SK-N-SH (cell line): ENCODE data around the gene ATXN10.

ENCODE experiments used
- CHD2 ChIP-seq: fragments of 150-350 bp; IDR thresholded peaks from 2 replicates; pipeline ENCODE4 v1.6.1; 2018; ENCODE audit warnings: low read length; ENCODE audit not compliant: partially characterized antibody
- EP300 ChIP-seq, 2 experiments: IDR thresholded peaks; 2 replicates each; pipeline versions ENCODE4 v1.4.0 to v1.6.1; 2012; ENCODE audit warnings: borderline replicate concordance in 1 of 2, low read depth in 1 of 2, low read length in 1 of 2
- FOXJ3 ChIP-seq: sonication (generic); formaldehyde crosslinking; IDR thresholded peaks from 2 replicates; pipeline ENCODE4 v1.5.1; 2020; ENCODE audit warnings: mild to moderate bottlenecking, missing genetic modification reagents
- MXI1 ChIP-seq: IDR thresholded peaks from 2 replicates; pipeline ENCODE4 v1.6.1; 2012; ENCODE audit warnings: mild to moderate bottlenecking, low read depth, low read length, improper control_type of control experiment
- POLR2AphosphoS5 ChIP-seq: IDR thresholded peaks from 2 replicates; pipeline ENCODE4 v1.6.1; 2012; ENCODE audit warnings: low read depth, low read length
- RFX5 ChIP-seq: IDR thresholded peaks from 2 replicates; pipeline ENCODE4 v1.6.1; 2012; ENCODE audit warnings: mild to moderate bottlenecking, improper control_type of control experiment, low read length
- SIN3A ChIP-seq: IDR thresholded peaks from 2 replicates; pipeline ENCODE4 v1.6.1; 2012; ENCODE audit warnings: low read depth, mild to moderate bottlenecking, low read length, moderate library complexity, borderline replicate concordance
- TF ChIP-seq, protein P1 (sequence below): fragments of 200-600 bp; sonication (generic); IDR thresholded peaks from 2 replicates; pipeline ENCODE4 v1.6.1; 2017; ENCODE audit warnings: antibody characterized with exemption, mild to moderate bottlenecking, moderate library complexity
- TF ChIP-seq, protein P2 (sequence below): IDR thresholded peaks from 2 replicates; pipeline ENCODE4 v1.4.0; 2012; ENCODE audit warnings: low read depth, borderline replicate concordance

DNA sequence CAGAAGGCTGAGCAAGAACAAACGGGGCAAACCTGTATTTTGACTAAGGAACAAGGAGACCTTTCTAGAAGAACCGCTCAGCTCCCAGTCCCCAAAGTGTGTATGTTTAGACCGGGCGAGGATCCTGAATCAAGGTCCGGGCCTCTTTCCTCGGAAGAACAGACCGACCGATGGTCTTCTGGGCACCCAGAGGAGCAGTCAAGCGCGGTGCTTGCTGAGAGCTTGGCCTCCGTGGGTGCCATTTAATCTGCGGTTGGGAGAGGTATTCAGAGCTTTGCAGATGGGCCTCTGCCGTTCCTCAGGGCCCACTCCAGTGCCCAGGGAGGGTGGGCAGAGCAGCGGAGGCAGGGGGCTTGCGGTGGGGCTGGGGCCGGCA is 26.5 kb upstream of the ATXN10 start:
- TF ChIP-seq EP300 (IDR thresholded peaks at IDR 0.05; ENCODE audit: borderline replicate concordance in 1 of 2, low read depth in 1 of 2, low read length in 1 of 2) (no peak), CHD2 (no peak), MXI1 (no peak), FOXJ3 (CRISPR knock-in tag) (no peak), SIN3A (no peak), POLR2AphosphoS5 (no peak), RFX5 (no peak)
- TF ChIP-seq, protein P1, sequence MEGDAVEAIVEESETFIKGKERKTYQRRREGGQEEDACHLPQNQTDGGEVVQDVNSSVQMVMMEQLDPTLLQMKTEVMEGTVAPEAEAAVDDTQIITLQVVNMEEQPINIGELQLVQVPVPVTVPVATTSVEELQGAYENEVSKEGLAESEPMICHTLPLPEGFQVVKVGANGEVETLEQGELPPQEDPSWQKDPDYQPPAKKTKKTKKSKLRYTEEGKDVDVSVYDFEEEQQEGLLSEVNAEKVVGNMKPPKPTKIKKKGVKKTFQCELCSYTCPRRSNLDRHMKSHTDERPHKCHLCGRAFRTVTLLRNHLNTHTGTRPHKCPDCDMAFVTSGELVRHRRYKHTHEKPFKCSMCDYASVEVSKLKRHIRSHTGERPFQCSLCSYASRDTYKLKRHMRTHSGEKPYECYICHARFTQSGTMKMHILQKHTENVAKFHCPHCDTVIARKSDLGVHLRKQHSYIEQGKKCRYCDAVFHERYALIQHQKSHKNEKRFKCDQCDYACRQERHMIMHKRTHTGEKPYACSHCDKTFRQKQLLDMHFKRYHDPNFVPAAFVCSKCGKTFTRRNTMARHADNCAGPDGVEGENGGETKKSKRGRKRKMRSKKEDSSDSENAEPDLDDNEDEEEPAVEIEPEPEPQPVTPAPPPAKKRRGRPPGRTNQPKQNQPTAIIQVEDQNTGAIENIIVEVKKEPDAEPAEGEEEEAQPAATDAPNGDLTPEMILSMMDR = no peak
- TF ChIP-seq, protein P2, sequence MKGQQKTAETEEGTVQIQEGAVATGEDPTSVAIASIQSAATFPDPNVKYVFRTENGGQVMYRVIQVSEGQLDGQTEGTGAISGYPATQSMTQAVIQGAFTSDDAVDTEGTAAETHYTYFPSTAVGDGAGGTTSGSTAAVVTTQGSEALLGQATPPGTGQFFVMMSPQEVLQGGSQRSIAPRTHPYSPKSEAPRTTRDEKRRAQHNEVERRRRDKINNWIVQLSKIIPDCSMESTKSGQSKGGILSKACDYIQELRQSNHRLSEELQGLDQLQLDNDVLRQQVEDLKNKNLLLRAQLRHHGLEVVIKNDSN = no peak
